IMR-90 (cell line): ENCODE results near the gene ZNF423. TPM values are rescaled to one million over a fixed set of nuclear protein-coding genes. Genes with fewer than 3 reads are reported as not detected.

Experiments used
- ATAC-seq: fragments of 200-7000 bp; cut with Tn5 transposase; 2 replicates; pipeline ENCODE4 v1.9.1; 2020; ENCODE audit warnings: low read depth, mild to moderate bottlenecking, moderate library complexity
- BruUV-seq: library from RNA; stranded (reverse); fragments of 400-500 nt; replicated peaks from 2 replicates; lab custom pipeline; 2021; lab: Mats Ljungman, UMichigan
- CTCF ChIA-PET: fragments of 300-600 bp; formaldehyde crosslinking; extraction: SDS; loops from one replicate; lab custom pipeline; 2021; ENCODE audit warnings: antibody characterized with exemption; lab: Yijun Ruan, JAX
- POLR2A ChIA-PET: fragments of 300-600 bp; sonication (Branson Sonifier 250); formaldehyde crosslinking; loops from one replicate; lab custom pipeline; 2022; ENCODE audit warnings: antibody characterized with exemption; ENCODE audit not compliant: unreplicated experiment; lab: Charles Lee
- DNase-seq: peaks from one replicate; pipeline ENCODE4 v3.0.0; 2013
- H2AFZ ChIP-seq: replicated peaks from 2 replicates; pipeline ENCODE3; 2013; ENCODE audit warnings: low read length, mild to moderate bottlenecking; ENCODE audit not compliant: poor library complexity
- H2AK5ac ChIP-seq: 2 replicates; pipeline ENCODE4 v1.6.1; 2013; ENCODE audit warnings: low read depth, low read length, inconsistent platforms
- H2AK9ac ChIP-seq: replicated peaks from 2 replicates; pipeline ENCODE3; 2013; ENCODE audit warnings: mild to moderate bottlenecking, low read depth, low read length, moderate library complexity; ENCODE audit not compliant: poor library complexity
- H2BK120ac ChIP-seq: 2 replicates; pipeline ENCODE4 v1.6.1; 2013; ENCODE audit warnings: low read depth, low read length, inconsistent platforms
- H2BK15ac ChIP-seq: 3 replicates; pipeline ENCODE4 v1.6.1; 2013; ENCODE audit warnings: low read depth, low read length, inconsistent platforms
- H2BK20ac ChIP-seq: 2 replicates; pipeline ENCODE4 v1.6.1; 2013; ENCODE audit warnings: low read depth, mild to moderate bottlenecking, inconsistent platforms, low read length, moderate library complexity
- H2BK5ac ChIP-seq: 2 replicates; pipeline ENCODE4 v1.6.1; 2013; ENCODE audit warnings: mild to moderate bottlenecking, low read depth, low read length, inconsistent platforms; ENCODE audit not compliant: poor library complexity, severe bottlenecking
- H3K14ac ChIP-seq: replicated peaks from 2 replicates; pipeline ENCODE4 v1.6.1; 2013; ENCODE audit warnings: low read depth, low read length, inconsistent platforms
- H3K18ac ChIP-seq: 2 replicates; pipeline ENCODE4 v1.6.1; 2013; ENCODE audit warnings: low read depth, low read length, control low read depth
- H3K23ac ChIP-seq: 2 replicates; pipeline ENCODE4 v1.6.1; 2013; ENCODE audit warnings: low read depth, low read length, inconsistent platforms
- H3K27ac ChIP-seq: 2 replicates; pipeline ENCODE4 v1.5.1; 2013; ENCODE audit warnings: mild to moderate bottlenecking, control low read depth, low read length; ENCODE audit not compliant: insufficient read depth
- H3K27me3 ChIP-seq: 2 replicates; pipeline ENCODE4 v1.6.1; 2013; ENCODE audit warnings: low read length; ENCODE audit not compliant: control insufficient read depth, insufficient read depth
- H3K36me3 ChIP-seq: 2 replicates; pipeline ENCODE4 v1.6.1; 2013; ENCODE audit warnings: low read length, mixed read lengths; ENCODE audit not compliant: control insufficient read depth, insufficient read depth
- H3K4ac ChIP-seq: 2 replicates; pipeline ENCODE4 v1.6.1; 2013; ENCODE audit warnings: low read depth, low read length, inconsistent platforms
- H3K4me1 ChIP-seq: 2 replicates; pipeline ENCODE4 v1.6.1; 2013; ENCODE audit warnings: low read length, mixed read lengths; ENCODE audit not compliant: control insufficient read depth, insufficient read depth
- H3K4me2 ChIP-seq: 2 replicates; pipeline ENCODE4 v1.6.1; 2013; ENCODE audit warnings: low read depth, mild to moderate bottlenecking, control low read depth, low read length, moderate library complexity
- H3K4me3 ChIP-seq: 2 replicates; pipeline ENCODE4 v1.5.1; 2013; ENCODE audit warnings: low read depth, mild to moderate bottlenecking, control low read depth, low read length, moderate library complexity; ENCODE audit not compliant: insufficient read depth
- H3K56ac ChIP-seq: 2 replicates; pipeline ENCODE4 v1.6.1; 2013; ENCODE audit warnings: low read length, inconsistent platforms; ENCODE audit not compliant: insufficient read depth; ENCODE audit errors: extremely low read depth
- H3K79me1 ChIP-seq, 2 experiments: 2 replicates each; pipeline ENCODE4 v1.6.1; 2013; ENCODE audit warnings: low read length in 2 of 2, inconsistent platforms in 1 of 2, low read depth in 1 of 2
- H3K9ac ChIP-seq: 2 replicates; pipeline ENCODE4 v1.6.1; 2013; ENCODE audit warnings: low read depth, low read length, control low read depth
- H3K9me1 ChIP-seq: 2 replicates; pipeline ENCODE4 v1.6.1; 2013; ENCODE audit warnings: low read length, inconsistent platforms; ENCODE audit not compliant: insufficient read depth
- H3K9me3 ChIP-seq: 2 replicates; pipeline ENCODE4 v1.6.1; 2013; ENCODE audit warnings: low read length; ENCODE audit not compliant: control insufficient read depth, insufficient read depth
- H4K20me1 ChIP-seq: 2 replicates; pipeline ENCODE4 v1.6.1; 2013; ENCODE audit warnings: low read length, inconsistent platforms; ENCODE audit not compliant: insufficient read depth
- H4K5ac ChIP-seq: 2 replicates; pipeline ENCODE4 v1.6.1; 2013; ENCODE audit warnings: mild to moderate bottlenecking, low read depth, low read length, control low read depth
- H4K8ac ChIP-seq, 2 experiments: 2 replicates each; pipeline ENCODE4 v1.6.1; 2013; ENCODE audit warnings: low read depth in 2 of 2, low read length in 2 of 2, control low read depth in 1 of 2, inconsistent platforms in 1 of 2
- H4K91ac ChIP-seq: 2 replicates; pipeline ENCODE4 v1.6.1; 2013; ENCODE audit warnings: low read depth, low read length, inconsistent platforms; ENCODE audit not compliant: insufficient read depth
- NFE2L2 ChIP-seq: fragments of 150-350 bp; IDR thresholded peaks from 2 replicates; pipeline ENCODE4 v1.6.1; 2016; ENCODE audit warnings: low read depth, mild to moderate bottlenecking, low read length
- RFX5 ChIP-seq: IDR thresholded peaks from 2 replicates; pipeline ENCODE4 v1.8.0; 2012; ENCODE audit warnings: low read depth, mild to moderate bottlenecking, low read length, moderate library complexity
- SMC3 ChIP-seq: fragments of 150-350 bp; IDR thresholded peaks from 2 replicates; pipeline ENCODE4 v1.6.1; 2016; ENCODE audit warnings: low read depth, mild to moderate bottlenecking, antibody characterized with exemption, low read length, moderate library complexity
- USF2 ChIP-seq: fragments of 150-350 bp; IDR thresholded peaks from 2 replicates; pipeline ENCODE4 v1.6.1; 2017; ENCODE audit warnings: mild to moderate bottlenecking, antibody characterized with exemption, low read length, low read depth
- WGBS, 2 experiments: methylation state at CpG; one replicate each; pipeline versions ENCODE4 v1.1.5 to v1.1.7; 2013; ENCODE audit warnings: missing lambda C conversion rate in 2 of 2; ENCODE audit not compliant: insufficient read length in 1 of 2; ENCODE audit errors: extremely low coverage in 2 of 2; 5-methylcytosine and 5-hydroxymethylcytosine counted together
- dilution Hi-C: fragments of 300-500 bp; cut with HindIII; formaldehyde crosslinking; loops from one replicate; pipeline ENCODE4 v1.14.3; 2018; ENCODE audit warnings: low sequenced_read_pairs; ENCODE audit not compliant: unreplicated experiment
- in situ Hi-C: fragments of 300-500 bp; cut with MboI; formaldehyde crosslinking; loops from 3 replicates; pipeline ENCODE4 v1.14.3; 2019; ENCODE audit warnings: low sequenced_read_pairs, inconsistent platforms, mixed read lengths
- intact Hi-C: fragments of 100-400 bp; cut with micrococcal nuclease; formaldehyde crosslinking; loops from 2 replicates; pipeline ENCODE4 v1.10.0; 2022
- polyA plus RNA-seq, 3 experiments: library from polyadenylated mRNA; depleted of rRNA; stranded (reverse); fragments of >200 nt; gene quantifications; 2 replicates each; pipeline ENCODE4 v1.2.3, GENCODE V29; 2012; ENCODE audit warnings: low replicate concordance in 1 of 3
- total RNA-seq: library from RNA; depleted of rRNA; stranded (reverse); fragments of >200 nt; gene quantifications from 2 replicates; pipeline ENCODE4 v1.2.3, GENCODE V29; 2012

ZNF423 gene
- total and polyA plus RNA-seq, 2 of the 4 experiments (the other 2 are of a cell fraction) = under 0.01 to 0.10 TPM

GRCh38 chr16:49495596-49496355 is 360.1 kb downstream of the ZNF423 start:
- Histone ChIP-seq H3K27me3 (no peaks in the 10 kb centered on the region; the same call in 1 of the 2 replicates), H3K4me2 (no peak overlapping the region), H3K23ac (no peak overlapping the region), H3K9ac (no peak overlapping the region), H3K79me1 (no peaks in the 10 kb centered on the region), H4K8ac (no peak overlapping the region), H2AK9ac (no peak overlapping the region), H4K91ac (no peak overlapping the region), H3K56ac (no peak overlapping the region), H3K9me1 (no peaks in the 10 kb centered on the region), H2BK120ac (no peak overlapping the region), H2BK15ac (no peak overlapping the region), H3K4me3 (no peak overlapping the region), H3K4ac (no peak overlapping the region), H2BK20ac (no peak overlapping the region), H2AK5ac (no peak overlapping the region), H4K20me1 (no peaks in the 10 kb centered on the region), H3K18ac (no peak overlapping the region), H2AFZ (no peak overlapping the region), H3K14ac (no peak overlapping the region), H2BK5ac (no peak overlapping the region), H3K4me1 (no peaks in the 10 kb centered on the region), H4K5ac (no peak overlapping the region), H3K9me3 (no peaks in the 10 kb centered on the region), H3K36me3 (no peaks in the 10 kb centered on the region), H3K27ac (no peak overlapping the region)
- dilution Hi-C loops (no loop called here), in situ Hi-C loops (no loop called here), intact Hi-C loops (no loop called here)
- 17% methylated on average over 1 of the region's 10 CpGs; no CpG with 5 or more reads in 1 of the 2 experiments for WGBS, 2 experiments
- ATAC-seq = no peak
- DNase-seq = no peak
- ChIA-PET CTCF (no interaction called here), POLR2A (no interaction called here)
- BruUV-seq = no TSS peak
- TF ChIP-seq NFE2L2 (no peak), SMC3 (no peak), USF2 (no peak), RFX5 (no peak)
